NCI-H187 treated with DMSO at 0.1 percent for 48 hours (cell line): ENCODE data around the gene LZTFL1.

Experiments
- DNase-seq: peaks from one replicate; lab custom pipeline; 2025; lab: John Stamatoyannopoulos, UW

The LZTFL1 gene

DNA sequence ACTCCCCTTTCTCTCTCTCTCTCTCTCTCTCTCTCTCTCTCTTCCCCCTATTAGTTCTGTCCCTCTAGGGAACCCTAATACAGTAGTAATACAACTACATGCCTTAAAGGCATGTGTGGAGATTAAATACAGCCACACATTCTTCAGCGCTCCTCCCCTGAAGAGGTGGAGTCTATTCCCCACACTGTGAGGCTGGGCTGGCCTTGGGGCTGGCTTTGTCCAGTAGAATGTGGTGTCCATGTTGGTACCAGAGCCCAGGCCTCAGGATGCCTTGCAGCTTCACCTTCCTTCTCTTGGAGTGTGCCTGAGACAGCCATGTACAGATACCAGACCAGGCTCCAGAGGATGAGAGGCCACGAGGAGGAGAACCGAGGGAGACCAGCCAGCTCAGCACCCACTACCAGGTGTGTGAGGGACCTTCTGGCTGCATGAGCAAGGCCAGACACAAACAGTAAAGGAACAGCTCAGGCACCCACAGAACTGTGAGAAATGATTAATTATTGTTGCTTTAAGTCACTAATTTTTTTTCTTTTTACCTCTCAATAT is 56.2 kb downstream of the LZTFL1 start:
- DNase-seq = no peak

DNA sequence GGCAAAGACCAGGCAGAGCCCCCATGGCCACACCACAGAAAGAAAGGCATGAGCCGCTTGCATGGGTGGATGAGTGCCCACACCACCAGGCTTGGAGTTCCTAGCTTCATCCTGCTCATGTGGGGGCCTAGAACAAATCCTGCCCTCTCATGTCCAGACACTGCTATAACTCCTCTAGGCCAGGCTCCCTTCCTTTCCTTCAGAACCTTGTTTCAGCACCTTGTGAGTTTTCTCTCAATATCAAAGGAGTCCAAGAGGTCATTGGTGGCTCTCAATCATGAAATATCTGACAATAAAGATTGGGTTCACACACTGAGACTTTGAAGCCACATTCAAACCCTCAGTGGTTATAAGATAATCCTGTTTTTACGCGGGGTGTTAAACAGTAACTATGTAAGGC is 58.3 kb downstream of the LZTFL1 start:
- DNase-seq = no peak

DNA sequence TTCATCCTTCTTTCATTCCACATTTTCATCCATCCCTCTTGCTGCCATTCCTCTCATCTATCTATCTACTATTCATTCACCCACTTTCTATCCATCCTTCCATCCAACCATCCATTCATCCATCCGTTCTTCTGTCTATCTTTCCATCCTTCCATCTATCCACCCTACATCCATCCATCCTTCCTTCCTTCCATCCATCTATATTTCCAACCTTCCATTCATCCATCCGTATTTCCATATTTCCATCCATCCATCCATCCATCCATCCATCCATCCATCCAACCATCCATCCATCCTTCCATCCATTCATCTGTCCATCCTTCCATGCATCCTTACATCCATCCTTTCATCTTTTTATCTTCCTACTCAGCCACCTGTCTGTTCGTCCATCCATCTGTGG is 59.5 kb downstream of the LZTFL1 start:
- DNase-seq = no peak

DNA sequence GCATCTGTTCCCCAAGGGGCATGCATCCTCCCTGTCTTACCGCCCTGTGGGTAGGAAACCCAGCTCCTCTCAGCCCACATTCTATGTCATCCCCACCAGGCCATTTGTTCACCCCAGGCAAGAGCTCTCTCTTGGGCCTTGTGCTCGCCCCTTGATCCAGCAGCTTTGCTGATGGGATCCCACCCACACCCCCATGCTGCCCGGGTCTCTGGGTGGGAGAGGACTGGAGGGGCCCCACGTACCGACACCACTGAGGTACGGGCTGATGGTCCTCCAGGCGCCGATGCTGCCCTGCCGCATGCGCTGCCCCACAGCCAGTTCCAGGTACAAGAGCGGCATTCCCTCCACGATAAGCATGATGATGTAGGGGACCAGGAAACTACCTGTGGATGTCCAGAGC is 60.1 kb downstream of the LZTFL1 start:
- no peak for DNase-seq

DNA sequence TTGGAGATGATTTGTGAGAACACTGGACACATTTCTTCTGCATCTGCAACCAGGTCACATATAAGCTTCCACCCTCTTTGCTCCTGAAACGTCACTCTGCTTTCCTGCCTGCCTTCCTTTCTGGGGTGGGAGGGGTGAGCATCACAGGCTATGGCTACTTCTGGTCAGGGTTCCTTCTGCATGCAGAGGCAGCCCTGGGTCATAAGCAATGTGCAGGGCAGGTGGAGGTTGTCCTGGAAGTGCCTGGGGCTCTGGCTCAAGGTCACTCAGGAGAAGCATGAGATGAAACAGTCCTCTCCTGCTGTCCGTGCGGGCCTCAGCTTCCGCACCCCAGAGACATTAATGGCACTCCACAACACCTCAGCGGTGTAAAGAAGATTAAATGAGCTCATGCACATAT is 60.6 kb downstream of the LZTFL1 start:
- no peak for DNase-seq

DNA sequence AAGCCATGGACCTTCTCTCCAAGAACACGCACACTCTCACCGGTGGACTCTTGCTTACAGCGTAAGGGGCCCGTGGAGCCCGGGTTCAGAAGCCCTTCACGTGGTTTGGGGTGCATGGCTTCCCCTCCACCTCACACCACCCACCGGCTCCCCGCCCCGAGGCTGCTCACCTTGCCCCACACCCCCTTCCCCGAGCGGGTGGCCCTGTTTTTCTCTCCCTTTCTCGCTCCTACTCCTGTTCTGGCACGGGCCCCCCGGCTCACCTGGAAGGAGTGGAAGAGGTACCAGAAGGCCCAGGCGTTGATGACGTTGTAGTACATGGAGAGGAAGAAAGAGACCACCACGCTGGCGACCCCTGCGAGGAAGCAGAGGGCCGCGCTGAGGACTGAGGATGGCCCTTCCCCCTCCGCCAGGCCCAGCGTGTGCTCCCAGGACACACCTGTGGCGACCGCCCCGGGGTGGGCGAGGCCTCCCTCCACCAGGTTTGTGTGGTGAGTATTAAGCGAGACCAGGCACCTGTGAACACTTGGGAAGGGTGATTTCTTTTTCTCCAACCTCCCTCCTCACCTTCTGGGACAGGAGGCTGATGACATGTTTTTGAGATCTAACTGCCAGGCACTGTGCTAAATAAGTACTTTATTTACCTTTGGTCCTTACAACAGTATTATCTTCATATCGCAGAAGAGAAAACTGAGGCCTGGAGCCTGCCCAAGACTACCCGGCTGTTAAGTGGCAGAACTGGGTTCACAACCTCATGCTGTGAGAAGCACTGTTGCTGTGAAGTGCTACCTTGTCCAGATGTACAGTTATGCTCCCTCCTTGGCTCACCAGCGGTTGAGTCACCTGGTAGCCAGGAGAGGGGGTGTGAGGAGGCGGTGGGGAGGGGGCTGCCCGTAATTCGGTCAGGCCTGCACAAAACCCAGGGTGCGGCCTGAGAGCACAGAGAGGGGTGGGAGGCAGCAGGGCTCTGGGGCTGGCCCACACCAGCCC is 61.9 kb downstream of the LZTFL1 start:
- no peak for DNase-seq

DNA sequence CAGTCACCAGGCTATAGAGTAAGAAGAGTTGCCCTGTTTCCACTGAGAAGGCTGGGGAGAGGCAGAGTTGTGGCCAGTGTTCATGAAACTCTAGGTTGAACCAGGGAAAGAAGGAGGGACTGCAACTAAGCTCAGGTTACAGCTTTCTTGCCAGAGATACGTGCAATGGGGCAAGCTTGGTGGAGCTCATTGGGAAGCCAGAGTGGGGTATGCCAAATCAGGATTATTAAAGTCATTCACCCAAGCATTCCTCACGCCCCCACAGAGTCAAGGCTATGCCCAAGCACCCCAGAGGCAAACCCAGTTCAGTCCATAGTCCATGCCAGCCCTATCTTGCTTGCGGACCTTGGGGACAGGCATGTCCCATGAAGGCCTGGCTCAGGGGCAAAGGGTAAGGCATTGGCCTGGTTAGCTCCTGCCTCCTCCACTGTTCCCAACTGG is 63.1 kb downstream of the LZTFL1 start:
- no peak for DNase-seq

DNA sequence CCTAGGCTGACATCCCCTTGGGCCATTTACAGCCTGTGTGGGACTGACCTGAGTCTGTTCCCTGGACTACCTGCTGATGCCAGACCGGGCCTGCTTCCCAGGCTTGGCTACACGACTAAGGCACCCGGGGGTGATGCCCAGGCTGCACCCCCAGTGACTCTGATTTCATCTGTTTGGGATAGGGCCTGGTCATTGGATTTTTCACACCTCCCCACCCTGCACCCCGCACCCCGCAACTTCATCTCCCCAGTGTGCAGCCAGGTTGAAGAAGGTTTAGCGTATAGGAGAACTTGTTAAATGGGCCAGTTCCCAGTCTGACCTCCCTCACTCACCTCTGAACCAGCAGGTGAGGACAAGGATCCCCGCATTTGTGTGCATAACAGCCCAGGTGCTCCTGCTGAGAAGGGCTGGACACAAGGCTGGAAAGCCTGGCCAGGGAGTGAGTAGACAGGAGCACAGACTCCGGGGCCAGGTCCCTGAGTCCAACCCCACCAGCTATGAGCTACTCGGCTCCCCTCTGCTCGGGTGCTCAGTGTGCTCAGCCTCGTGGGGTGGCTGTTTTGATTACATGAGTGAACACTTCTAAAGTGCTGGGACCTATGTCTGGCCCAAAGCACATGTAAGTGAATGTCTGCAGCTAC is 64.1 kb downstream of the LZTFL1 start:
- no peak for DNase-seq

DNA sequence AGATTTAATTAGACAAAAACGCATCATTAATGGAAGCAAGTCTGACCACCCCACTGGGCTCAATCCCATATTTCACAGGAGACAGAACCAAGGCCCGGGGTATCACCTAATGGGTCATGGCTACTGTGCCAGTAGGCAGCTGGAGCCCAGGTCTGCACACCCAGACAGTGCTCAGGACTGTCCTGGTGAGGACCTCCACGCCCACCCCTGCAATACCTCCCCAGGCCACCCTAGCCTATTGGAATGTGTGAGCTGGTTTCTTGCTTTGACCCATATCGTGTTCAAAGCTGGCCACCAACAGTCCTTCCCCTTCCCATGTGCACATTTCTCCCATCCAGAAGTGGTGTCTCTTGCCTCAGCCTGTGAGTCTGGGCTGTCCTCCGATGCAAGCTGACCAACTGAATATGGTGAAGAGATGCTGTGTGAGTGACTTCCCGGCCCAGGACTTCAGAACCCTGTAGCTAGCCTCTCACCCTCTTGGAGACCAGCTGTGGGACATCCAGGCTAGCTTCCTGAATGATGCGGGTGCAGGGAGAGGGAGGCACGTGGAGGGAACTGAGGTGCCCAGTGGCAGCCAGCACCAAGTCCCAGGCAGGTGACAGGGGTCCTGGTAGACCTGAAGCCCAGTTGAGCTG is 64.7 kb downstream of the LZTFL1 start:
- DNase-seq = no peak

DNA sequence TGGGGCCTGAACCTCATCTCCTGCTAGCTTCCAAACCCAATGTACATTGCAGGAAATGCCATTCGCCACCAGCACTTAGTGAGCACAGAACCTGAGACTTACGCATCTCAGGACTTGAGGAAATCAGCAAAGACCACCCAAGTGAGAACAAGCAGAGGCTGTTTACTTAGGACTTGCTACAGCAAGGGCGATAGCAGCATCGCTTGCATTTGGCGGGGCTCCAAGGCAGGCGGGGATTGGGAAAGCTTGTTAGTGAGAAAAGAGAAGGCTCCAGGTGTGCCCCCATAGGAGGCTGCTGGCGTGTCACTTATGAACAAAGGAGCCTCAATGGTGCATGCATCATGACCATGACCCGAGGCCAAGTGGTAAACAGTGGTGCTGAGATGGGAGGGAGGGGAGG is 65.3 kb downstream of the LZTFL1 start:
- DNase-seq = no peak

DNA sequence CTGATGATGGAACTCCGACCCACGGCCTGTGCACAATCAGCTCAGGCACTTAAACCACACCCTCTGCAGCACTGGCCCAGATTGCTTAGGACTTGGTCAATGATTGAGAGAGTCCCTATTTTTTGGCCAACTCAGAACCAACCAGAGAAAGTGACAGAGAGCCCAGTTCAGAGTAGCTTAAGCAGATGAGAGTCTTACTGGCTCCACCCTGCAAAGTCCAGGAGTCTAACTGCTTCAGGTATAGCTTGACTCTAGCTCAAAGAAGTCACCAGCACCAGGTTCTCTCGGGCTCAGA is 65.7 kb downstream of the LZTFL1 start:
- no peak for DNase-seq

DNA sequence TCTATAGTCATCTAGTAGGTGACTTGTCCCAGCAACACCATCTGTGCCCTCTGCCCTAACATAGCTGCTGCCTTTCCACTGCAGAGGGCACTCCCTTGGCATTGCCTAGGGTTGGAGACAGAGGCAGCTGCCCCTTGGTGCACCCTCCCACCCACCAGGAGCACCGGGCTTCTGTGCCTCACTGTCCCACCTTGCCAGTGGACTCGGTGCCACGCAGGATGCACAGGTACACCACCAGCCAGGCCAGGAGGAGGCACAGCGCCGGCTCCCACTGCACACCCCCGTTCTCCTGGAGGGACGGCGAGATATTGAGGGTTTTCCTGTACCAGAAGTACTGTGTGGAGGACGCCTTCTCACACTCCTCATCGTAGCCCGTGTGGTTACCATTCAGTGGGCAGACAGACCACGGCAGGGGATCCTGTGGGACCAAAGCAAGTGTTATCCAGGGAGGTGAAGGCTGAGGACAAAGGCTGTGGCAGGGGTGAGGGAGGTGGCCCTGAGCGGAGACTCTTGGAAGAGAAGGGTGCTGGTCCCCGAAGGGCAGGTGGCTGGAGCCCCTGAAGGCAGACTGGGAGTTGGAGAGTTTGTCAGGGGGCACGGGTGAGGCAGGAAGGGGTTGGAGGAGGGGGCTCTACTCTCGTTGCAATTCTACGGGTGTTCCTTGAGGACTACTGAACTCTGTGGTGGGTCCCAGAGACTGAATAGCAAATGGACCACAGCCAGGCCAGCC is 66.2 kb downstream of the LZTFL1 start:
- DNase-seq = no peak

DNA sequence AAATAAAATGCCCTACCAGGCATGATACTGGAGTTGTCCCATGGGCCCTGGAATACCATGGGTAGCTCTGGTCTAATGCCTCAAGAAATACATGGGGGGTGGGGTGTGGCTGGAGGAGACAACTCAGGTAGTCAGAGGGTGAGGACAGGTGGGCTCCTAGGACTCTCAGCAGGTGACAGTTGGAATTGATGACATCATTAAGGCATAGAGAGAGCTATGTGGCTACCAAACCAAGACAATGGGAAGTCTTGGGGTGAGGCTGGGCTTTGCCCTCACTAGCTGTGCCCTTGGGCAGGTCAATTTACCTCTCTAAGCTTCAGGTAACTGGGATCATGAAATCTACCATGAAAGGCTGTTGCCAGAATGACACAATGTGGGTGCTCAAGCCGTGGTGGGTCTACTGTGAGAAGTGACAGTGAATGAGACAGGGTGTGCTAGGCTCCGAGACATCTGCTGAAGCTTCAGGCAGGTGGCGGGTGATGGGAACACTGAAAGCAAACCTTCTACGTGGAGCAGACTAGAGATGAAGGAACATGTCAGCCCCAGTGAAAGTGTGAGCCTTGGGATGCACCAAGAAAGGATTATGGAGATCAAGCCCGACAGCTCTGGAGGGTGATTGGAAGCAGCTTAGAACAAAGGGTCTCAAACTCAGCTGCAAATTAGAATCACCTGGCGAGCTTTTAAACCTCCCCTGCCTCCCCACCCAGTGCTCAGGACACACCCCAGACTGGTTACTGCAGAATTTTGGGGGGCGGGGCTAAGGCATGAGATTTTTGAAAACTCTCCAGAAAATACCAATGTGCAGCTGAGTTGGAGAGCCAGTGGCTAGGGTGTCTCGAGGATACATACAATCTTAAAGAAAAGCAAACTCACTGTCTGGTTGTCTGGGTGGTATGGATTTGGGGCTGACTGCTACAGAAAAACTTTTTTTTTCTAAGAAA is 67.1 kb downstream of the LZTFL1 start:
- no peak for DNase-seq

DNA sequence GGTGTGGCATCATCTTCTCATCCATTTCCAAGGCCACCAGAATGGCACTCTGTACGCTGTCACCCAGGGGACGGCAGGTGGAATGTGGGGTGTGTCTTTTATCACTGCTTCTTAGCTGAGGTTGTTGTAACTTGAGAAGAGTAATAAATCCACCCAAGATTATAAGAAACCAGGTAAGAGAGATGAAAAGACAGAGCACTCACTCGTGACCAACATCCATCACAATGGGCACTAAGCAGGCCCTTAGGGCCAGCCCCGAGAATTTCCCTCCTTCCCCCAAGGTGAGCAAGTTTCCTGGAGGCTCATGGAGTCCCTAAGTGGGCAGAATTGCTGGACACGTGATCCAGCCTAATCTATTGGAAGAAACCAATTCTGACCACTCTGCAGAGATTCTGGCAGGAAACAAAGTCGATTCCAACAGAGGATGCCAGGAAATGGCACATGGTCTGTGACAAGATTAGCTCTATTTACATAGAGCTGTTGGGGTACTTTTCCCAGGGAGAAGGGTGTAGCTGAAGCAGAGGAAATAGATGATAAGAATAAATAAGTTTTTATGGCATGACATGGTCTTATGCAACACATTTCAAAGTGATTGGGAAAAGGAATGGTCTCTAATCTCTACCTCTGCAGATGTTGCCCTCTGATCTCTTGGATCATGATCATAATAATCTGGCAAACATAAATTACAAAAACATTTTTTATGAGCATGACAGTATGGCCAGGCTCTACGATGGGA is 68.0 kb downstream of the LZTFL1 start:
- peak; percentile 43 for DNase-seq
